Tibial nerve (tissue), 4 donors: Measurements from ENCODE around the gene STAB1. TPM values are rescaled to one million over a fixed set of nuclear protein-coding genes. Genes with fewer than 3 reads are reported as not detected.

Experiments
- DNase-seq, 2 donors: peaks; one replicate each; pipeline ENCODE4 v3.0.0-alpha.2; 2019; ENCODE audit warnings: low spot score in 2 of 2
- H3K27ac ChIP-seq, 4 donors: fragments of 200-600 bp; sonication (generic) in 3 of 4; one replicate each; pipeline ENCODE4 v1.5.1; 2017 to 2019; ENCODE audit warnings: mild to moderate bottlenecking in 1 of 4
- H3K27me3 ChIP-seq, 2 donors: fragments of 200-600 bp; sonication (generic) in 1 of 2; one replicate each; pipeline versions ENCODE4 v1.5.1 to v1.6.0; 2017 to 2019
- H3K36me3 ChIP-seq, 3 donors: fragments of 200-600 bp; sonication (generic); one replicate each; pipeline ENCODE4 v1.5.1; 2018 to 2019
- H3K4me1 ChIP-seq, 4 donors: fragments of 200-600 bp; sonication (generic) in 3 of 4; one replicate each; pipeline ENCODE4 v1.5.1; 2017 to 2019
- H3K4me3 ChIP-seq, 4 donors: fragments of 200-600 bp; sonication (generic) in 3 of 4; one replicate each; pipeline ENCODE4 v1.5.1; 2017 to 2019; ENCODE audit warnings: mild to moderate bottlenecking in 1 of 4, moderate library complexity in 1 of 4
- H3K9me3 ChIP-seq, 4 donors: fragments of 200-600 bp; sonication (generic) in 3 of 4; one replicate each; pipeline ENCODE4 v1.5.1; 2017 to 2019
- EP300 ChIP-seq, 2 donors: sonication (generic); formaldehyde crosslinking; IDR thresholded peaks; one replicate each; pipeline ENCODE4 v1.6.1; 2017; ENCODE audit warnings: antibody characterized with exemption in 2 of 2, mild to moderate bottlenecking in 1 of 2
- POLR2A ChIP-seq, 2 donors: fragments of 450-650 bp; IDR thresholded peaks; one replicate each; pipeline ENCODE4 v1.6.1; 2017; ENCODE audit warnings: antibody characterized with exemption in 2 of 2, mild to moderate bottlenecking in 2 of 2, moderate library complexity in 2 of 2
- WGBS, 2 donors: methylation state at CpG; one replicate each; pipeline ENCODE4 v1.1.5; 2018; 5-methylcytosine and 5-hydroxymethylcytosine counted together
- total RNA-seq, 4 donors: library from RNA; depleted of rRNA; stranded (reverse); fragments of >200 nt; gene quantifications; one replicate each; pipeline ENCODE4 v1.1.0, GENCODE V29; 2016
- TF ChIP-seq, protein P1 (sequence below), 5 experiments: fragments of 200-600 bp in 3 of 5; fragments of 450-650 bp in 2 of 5; sonication (generic) in 3 of 5; IDR thresholded peaks; one replicate each; pipeline ENCODE4 v1.5.1; 2016 to 2019; ENCODE audit warnings: antibody characterized with exemption in 5 of 5, mild to moderate bottlenecking in 3 of 5, moderate library complexity in 2 of 5

Gene STAB1
- total RNA-seq, 4 donors from 2014 or later: 167 to 527 (median 264) TPM

DNA sequence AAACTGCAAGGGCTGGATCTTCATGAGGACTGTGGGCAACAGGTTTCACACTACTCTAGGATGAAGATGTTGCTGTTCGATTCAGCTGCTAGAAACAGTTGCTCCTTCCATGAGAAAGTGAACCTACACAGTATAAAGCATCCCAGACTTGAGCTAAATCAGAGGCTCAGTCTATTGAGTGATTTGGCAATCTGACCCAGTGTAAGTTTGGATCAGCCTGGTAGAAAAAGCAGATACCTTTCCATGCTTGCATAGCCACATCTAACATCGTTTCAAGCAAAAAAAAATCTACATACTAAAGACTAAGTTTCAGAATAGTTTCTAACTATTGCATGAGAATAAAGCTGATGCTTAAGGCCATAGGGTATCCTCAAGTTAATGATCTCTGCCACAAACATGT lies 45.9 kb downstream of the STAB1 start:
- DNase-seq: no peak
- Histone ChIP-seq H3K27ac (no peak overlapping the region), H3K9me3 (no peaks in the 10 kb centered on the region), H3K36me3 (peaks cover 0 to 27% (median 0%) of the 10 kb centered on the region in 3 donors), H3K4me1 (peaks cover 0 to 36% (median 20%) of the 10 kb centered on the region in 4 donors), H3K4me3 (no peak overlapping the region), H3K27me3 (no peaks in the 10 kb centered on the region)
- TF ChIP-seq EP300 (IDR thresholded peaks at IDR 0.05): no peak
- TF ChIP-seq, protein P1, sequence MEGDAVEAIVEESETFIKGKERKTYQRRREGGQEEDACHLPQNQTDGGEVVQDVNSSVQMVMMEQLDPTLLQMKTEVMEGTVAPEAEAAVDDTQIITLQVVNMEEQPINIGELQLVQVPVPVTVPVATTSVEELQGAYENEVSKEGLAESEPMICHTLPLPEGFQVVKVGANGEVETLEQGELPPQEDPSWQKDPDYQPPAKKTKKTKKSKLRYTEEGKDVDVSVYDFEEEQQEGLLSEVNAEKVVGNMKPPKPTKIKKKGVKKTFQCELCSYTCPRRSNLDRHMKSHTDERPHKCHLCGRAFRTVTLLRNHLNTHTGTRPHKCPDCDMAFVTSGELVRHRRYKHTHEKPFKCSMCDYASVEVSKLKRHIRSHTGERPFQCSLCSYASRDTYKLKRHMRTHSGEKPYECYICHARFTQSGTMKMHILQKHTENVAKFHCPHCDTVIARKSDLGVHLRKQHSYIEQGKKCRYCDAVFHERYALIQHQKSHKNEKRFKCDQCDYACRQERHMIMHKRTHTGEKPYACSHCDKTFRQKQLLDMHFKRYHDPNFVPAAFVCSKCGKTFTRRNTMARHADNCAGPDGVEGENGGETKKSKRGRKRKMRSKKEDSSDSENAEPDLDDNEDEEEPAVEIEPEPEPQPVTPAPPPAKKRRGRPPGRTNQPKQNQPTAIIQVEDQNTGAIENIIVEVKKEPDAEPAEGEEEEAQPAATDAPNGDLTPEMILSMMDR (IDR thresholded peaks at IDR 0.05): no peak
- TF ChIP-seq POLR2A (IDR thresholded peaks at IDR 0.05): no peak
- WGBS, 2 donors: 77 to 79% methylated on average over 2 of the region's 2 CpGs

DNA sequence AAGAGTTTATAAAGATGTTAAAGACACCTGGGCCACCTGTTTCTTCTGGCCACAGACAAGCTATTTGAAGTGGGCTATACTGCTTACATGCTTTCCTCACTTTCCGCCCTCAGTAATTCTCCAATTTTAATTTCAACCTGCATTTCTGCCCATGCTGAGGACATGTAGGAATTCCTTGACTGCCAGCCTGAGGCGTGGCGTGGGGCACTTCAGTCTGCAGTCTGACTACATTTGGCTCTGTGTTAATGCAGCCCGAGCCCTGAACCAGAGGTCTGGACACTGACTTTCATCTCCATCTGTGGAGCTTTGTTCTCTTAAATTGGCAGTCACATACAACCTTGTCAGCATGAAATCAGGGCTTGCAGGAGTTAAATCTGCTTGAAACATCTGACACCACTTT lies 49.8 kb downstream of the STAB1 start:
- no peak overlapping the region for H3K27ac ChIP-seq
- H3K36me3 ChIP-seq: peaks cover 0 to 56% (median 6%) of the 10 kb centered on the region in 3 donors
- no peaks in the 10 kb centered on the region for H3K9me3 ChIP-seq
- WGBS, 2 donors: 77 to 78% methylated on average over 4 of the region's 4 CpGs
- no peaks in the 10 kb centered on the region for H3K27me3 ChIP-seq
- peaks cover 0 to 7% (median 0%) of the 10 kb centered on the region in 4 donors for H3K4me1 ChIP-seq
- TF ChIP-seq EP300 (IDR thresholded peaks at IDR 0.05) (no peak), POLR2A (IDR thresholded peaks at IDR 0.05) (no peak)
- TF ChIP-seq, protein P1 (IDR thresholded peaks at IDR 0.05): no peak
- H3K4me3 ChIP-seq: no peak overlapping the region
- DNase-seq: no peak

DNA sequence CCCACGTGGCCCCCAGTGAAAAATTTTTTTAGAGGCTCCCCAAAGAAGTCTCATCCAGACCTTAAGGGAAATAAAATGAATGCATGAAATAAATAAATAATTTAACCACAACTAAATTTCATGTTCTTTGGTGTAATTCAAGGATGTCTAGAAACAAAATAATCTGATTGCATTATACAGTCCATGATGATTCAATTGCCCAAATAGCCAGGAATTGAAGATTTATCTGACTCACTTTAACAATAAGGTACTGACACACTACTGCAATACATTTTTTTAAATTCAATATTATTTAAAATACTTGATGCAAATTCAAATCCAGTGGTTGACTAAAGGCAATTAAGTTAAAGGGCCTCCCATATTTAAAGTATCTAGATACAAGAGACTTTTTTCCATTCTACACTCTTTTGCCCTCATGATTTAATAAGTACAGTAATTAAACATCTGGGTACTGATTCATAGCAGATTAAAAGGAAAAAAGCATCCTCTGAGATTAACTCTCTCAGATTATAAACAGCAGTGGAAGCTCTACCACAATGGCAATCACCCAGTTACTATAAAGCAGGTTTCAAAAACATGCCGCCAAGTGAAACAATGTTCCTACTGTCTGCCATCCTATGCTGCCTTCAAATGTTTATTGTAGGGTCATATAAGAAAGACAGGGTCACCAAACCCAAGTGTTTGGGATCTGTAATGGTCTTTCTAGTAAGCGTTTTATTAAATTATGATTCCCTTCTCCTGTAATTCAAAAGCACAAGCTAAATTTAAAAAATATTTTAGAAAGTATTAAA lies 51.2 kb downstream of the STAB1 start:
- WGBS, 2 donors: 44 to 45% methylated on average over 3 of the region's 3 CpGs
- TF ChIP-seq EP300 (IDR thresholded peaks at IDR 0.05): no peak
- TF ChIP-seq, protein P1 (IDR thresholded peaks at IDR 0.05): no peak
- no peak for TF ChIP-seq POLR2A (IDR thresholded peaks at IDR 0.05)
- no peaks in the 10 kb centered on the region for H3K9me3 ChIP-seq
- H3K27me3 ChIP-seq: no peaks in the 10 kb centered on the region
- peaks cover 0 to 62% (median 6%) of the 10 kb centered on the region in 3 donors for H3K36me3 ChIP-seq
- no peaks in the 10 kb centered on the region for H3K4me1 ChIP-seq
- DNase-seq: no peak
- H3K27ac ChIP-seq: no peak overlapping the region
- H3K4me3 ChIP-seq: no peak overlapping the region

DNA sequence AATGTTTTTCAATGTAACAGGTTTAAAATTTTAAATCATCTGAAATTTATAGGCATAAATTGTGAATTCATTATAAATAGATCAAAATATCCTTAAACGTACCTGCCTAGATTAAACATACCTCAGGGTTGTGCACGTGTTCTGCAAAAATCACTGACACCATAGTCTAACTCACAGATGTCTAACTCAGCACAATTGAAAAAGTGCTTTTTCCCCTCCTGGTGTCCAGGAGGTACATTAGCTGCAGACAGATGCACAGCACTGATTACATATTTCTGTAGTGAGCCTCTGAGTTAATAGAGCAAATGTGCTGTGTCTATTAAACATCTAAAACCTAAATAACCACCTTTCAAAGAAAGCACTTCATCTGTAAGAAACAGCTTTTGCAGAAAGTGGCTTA lies 52.0 kb downstream of the STAB1 start:
- H3K36me3 ChIP-seq: peaks cover 0 to 61% (median 6%) of the 10 kb centered on the region in 3 donors
- no peaks in the 10 kb centered on the region for H3K4me1 ChIP-seq

DNA sequence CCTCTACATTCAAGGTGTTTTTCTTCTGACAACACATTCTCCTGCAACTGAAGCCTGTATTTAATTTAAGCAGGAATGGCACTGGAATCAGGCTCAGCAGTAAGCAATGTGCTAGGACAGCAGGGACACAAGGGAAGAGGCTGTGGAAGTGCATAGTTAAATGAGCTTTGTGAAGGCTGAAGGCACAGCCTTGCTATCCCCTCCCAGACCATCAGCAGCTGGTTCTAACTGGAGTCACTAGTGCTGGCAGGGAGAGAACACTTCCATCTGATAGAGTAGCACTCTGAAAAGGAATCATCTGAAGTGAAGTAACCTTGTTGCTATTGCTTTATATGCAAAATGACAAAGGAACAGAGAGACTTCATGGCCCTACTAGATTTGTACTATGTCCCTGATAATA lies 56.0 kb downstream of the STAB1 start:
- no peak for TF ChIP-seq EP300 (IDR thresholded peaks at IDR 0.05)
- no peak overlapping the region for H3K27ac ChIP-seq
- no peaks in the 10 kb centered on the region for H3K27me3 ChIP-seq
- H3K4me3 ChIP-seq: no peak overlapping the region
- peaks cover 0 to 16% (median 7%) of the 10 kb centered on the region in 4 donors for H3K4me1 ChIP-seq
- no peaks in the 10 kb centered on the region for H3K9me3 ChIP-seq
- no peak for DNase-seq
- peaks cover 0 to 80% (median 6%) of the 10 kb centered on the region in 3 donors for H3K36me3 ChIP-seq

More for the DNA sequence above, 52.0 kb downstream of the STAB1 start:
- Histone ChIP-seq H3K9me3 (no peaks in the 10 kb centered on the region), H3K27ac (no peak overlapping the region), H3K4me3 (no peak overlapping the region), H3K27me3 (no peaks in the 10 kb centered on the region)
- TF ChIP-seq EP300 (IDR thresholded peaks at IDR 0.05): no peak
- no peak for DNase-seq
- WGBS, 2 donors: 70 to 71% methylated on average over 2 of the region's 2 CpGs

DNA sequence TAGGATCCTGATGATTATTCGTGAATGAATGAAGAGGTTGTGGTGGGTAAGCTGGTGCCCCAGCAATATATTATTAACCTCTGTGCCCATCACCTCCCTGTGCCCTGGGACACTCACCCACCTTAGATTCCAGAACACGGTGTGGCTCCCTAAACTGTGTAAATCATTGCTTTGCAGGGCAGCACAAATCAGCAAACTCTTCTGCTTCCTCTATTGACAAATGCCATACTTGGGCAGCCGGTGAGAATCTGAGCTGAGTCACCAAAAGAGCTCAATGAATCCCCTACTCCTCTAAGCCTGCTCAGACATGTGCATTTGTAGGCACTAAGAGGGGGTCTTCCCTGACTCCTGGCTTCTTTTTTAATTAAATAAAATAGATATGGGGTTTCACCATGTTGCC lies 57.0 kb downstream of the STAB1 start:
- no peak for DNase-seq
- 45 to 72% methylated on average over 3 of the region's 3 CpGs for WGBS, 2 donors
- TF ChIP-seq POLR2A (IDR thresholded peaks at IDR 0.05) (no peak), EP300 (IDR thresholded peaks at IDR 0.05) (no peak)
- TF ChIP-seq, protein P1 (IDR thresholded peaks at IDR 0.05): no peak
- H3K4me1 ChIP-seq: peaks cover 0 to 26% (median 16%) of the 10 kb centered on the region in 4 donors
- no peaks in the 10 kb centered on the region for H3K9me3 ChIP-seq
- no peak overlapping the region for H3K4me3 ChIP-seq
- peaks cover 0 to 80% (median 4%) of the 10 kb centered on the region in 3 donors for H3K36me3 ChIP-seq
- H3K27ac ChIP-seq: no peak overlapping the region
- H3K27me3 ChIP-seq: no peaks in the 10 kb centered on the region
